DMS114 treated with DMSO at 0.1 percent for 48 hours (cell line): ENCODE data around the gene MMP24.
"Not testable (repeated sequence)": the region's sequence is repeated elsewhere in the genome, so short reads cannot be mapped to it uniquely, and the experiment has no call there.

Experiments used
- DNase-seq: peaks from one replicate; lab custom pipeline; 2025; ENCODE audit not compliant: unreplicated experiment; lab: John Stamatoyannopoulos, UW

The MMP24 gene

GRCh38 chr20:35216541-35216940, 9.9 kb upstream of the MMP24 start:
- no peak for DNase-seq

GRCh38 chr20:35223941-35224340, 2.5 kb upstream of the MMP24 start:
- DNase-seq = no peak

- no peak for DNase-seq
Observed at GRCh38 chr20:35224536-35224935, 2.0 kb upstream of the MMP24 start.

- DNase-seq = no peak
Observed at GRCh38 chr20:35225319-35226125, 968 bp upstream of the MMP24 start.

- no peak for DNase-seq
Observed at GRCh38 chr20:35226884-35227681, 593 bp downstream of the MMP24 start.

- no peak for DNase-seq
Observed at GRCh38 chr20:35232575-35232974, 6.1 kb downstream of the MMP24 start.

- no peak for DNase-seq
Observed at GRCh38 chr20:35235881-35236280, 9.4 kb downstream of the MMP24 start.

- DNase-seq = no peak
Observed at GRCh38 chr20:35237486-35237885, 11.0 kb downstream of the MMP24 start.

GRCh38 chr20:35238170-35238569, 11.7 kb downstream of the MMP24 start:
- no peak for DNase-seq

GRCh38 chr20:35238735-35239134, 12.2 kb downstream of the MMP24 start:
- no peak for DNase-seq

GRCh38 chr20:35240083-35240810, 13.8 kb downstream of the MMP24 start:
- no peak for DNase-seq

- no peak for DNase-seq
Observed at GRCh38 chr20:35240811-35241293, 14.4 kb downstream of the MMP24 start.

- no peak for DNase-seq
Observed at GRCh38 chr20:35243317-35243716, 16.8 kb downstream of the MMP24 start.

- no peak for DNase-seq
Observed at GRCh38 chr20:35243986-35244385, 17.5 kb downstream of the MMP24 start.

- DNase-seq = no peak
Observed at GRCh38 chr20:35246723-35247122, 20.2 kb downstream of the MMP24 start.

- no peak for DNase-seq
Observed at GRCh38 chr20:35248641-35249475, 22.4 kb downstream of the MMP24 start.

GRCh38 chr20:35251613-35251940, 25.1 kb downstream of the MMP24 start:
- DNase-seq = no peak

- DNase-seq = no peak
Observed at GRCh38 chr20:35252037-35252461, 25.6 kb downstream of the MMP24 start.

- DNase-seq = not testable (repeated sequence)
Observed at GRCh38 chr20:35252598-35252997, 26.1 kb downstream of the MMP24 start.

GRCh38 chr20:35253010-35253409, 26.5 kb downstream of the MMP24 start:
- DNase-seq = no peak
